Stimulated activated naive CD8-positive, alpha-beta T cell treated with anti-CD3 and anti-CD28 coated beads, Interleukin-15, Interleukin-2, amounts not matched to agents 100 U/mL and 50 U/mL, for 24 hours (primary cell): ENCODE measurements around the gene CPLX1.
"Not testable (repeated sequence)": the region's sequence is repeated elsewhere in the genome, so short reads cannot be mapped to it uniquely, and the experiment has no call there.

Source experiments
- ATAC-seq: fragments of 150-1000 bp; cut with Tn5 transposase; one replicate; pipeline ENCODE4 v1.10.0; 2021
- DNase-seq: peaks from one replicate; pipeline ENCODE4 v3.0.0; 2021

The CPLX1 gene

GRCh38 chr4:775485-775884 is 50.4 kb downstream of the CPLX1 start:
- ATAC-seq, DNase-seq: not testable (repeated sequence)

DNA sequence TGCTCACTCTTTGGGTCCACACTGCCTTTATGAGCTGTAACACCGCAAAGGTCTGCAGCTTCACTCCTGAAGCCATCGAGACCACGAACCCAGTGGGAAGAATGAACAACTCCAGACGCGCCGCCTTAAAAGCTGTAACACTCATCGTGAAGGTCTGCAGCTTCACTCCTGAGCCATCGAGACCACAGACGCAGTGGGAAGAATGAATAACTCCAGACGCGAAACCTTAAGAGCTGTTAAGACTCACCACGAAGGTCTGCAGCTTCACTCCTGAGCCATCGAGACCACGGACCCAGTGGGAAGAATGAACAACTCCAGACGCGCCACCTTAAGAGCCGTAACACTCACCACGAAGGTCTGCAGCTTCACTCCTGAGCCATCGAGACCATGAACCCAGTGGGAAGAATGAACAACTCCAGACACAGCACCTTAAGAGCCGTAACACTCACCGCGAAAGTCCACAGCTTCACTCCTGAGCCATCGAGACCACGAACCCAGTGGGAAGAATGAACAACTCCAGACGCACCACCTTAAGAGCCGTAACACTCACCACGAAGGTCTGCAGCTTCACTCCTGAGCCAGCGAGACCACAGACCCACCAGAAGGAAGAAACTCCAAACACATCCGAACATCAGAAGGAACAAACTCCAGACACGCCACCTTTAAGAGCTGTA is 51.4 kb downstream of the CPLX1 start:
- DNase-seq: not testable (repeated sequence)

DNA sequence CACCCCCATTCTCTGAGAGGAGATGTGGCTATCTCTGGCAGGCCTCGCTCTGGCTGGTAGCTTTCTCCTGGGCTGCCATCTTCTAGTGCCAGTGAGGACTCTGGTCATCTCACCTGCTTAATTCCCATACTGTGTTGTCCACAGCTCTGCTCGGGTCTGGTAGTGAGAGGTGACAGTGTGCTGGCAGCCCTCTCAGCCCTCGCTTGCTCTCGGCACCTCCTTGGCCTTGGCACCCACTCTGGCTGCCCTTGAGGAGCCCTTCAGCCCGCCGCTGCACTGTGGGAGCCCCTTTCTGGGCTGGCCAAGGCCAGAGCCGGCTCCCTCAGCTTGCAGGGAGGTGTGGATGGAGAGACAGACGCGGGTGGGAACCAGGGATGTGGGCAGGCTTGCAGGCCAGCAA is 52.7 kb downstream of the CPLX1 start:
- DNase-seq (no peak), ATAC-seq (no peak)

More for the DNA sequence above, 51.4 kb downstream of the CPLX1 start:
- ATAC-seq: peak; percentile 30

DNA sequence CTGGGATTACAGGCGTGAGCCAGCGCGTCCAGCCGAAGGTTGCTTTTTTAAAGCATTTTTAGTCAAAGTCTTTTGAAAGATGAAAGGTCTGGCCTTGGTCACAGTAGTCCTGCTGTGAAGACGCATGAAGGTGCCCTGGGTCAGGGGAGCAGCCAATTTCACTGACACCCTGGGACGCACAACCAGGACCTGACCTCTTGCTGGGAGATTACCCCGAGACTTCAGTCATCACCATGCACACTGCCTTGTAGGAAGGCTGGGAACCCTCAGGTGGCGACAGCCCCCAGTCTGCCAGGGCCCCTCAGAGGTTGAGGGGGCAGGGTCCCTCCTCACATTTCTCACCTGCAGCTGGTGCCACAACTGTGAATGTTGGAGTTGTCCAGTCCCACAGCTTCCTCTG is 53.2 kb downstream of the CPLX1 start:
- DNase-seq (no peak), ATAC-seq (no peak)

GRCh38 chr4:772118-772517 is 53.8 kb downstream of the CPLX1 start:
- no peak for DNase-seq

GRCh38 chr4:771464-771863 is 54.5 kb downstream of the CPLX1 start:
- DNase-seq (no peak), ATAC-seq (no peak)

More at GRCh38 chr4:772118-772517, 53.8 kb downstream of the CPLX1 start:
- no peak for ATAC-seq

DNA sequence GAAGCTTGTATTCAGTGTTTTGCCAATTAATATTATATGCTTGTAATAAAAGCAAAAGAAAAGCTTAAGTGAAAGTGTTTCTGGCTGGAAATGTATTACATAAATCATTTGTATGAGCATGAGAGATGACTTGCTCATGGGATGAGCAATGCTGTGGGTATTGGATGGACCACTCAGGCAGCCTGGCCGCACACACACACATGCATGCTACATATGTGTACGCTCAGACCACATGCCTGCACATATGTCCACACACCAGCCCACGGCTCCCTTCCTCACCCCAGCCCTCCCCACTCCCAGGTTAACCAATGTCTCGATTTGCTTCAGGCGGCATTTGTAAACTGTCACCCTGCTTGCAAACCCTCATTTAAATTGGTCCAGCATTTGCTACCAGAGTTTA is 55.9 kb downstream of the CPLX1 start:
- no peak for ATAC-seq
- no peak for DNase-seq

- ATAC-seq: no peak
- DNase-seq: no peak
These were observed 56.4 kb downstream of the CPLX1 start for GRCh38 chr4:769511-769910.

GRCh38 chr4:768995-769394 is 56.9 kb downstream of the CPLX1 start:
- DNase-seq: no peak
- no peak for ATAC-seq

DNA sequence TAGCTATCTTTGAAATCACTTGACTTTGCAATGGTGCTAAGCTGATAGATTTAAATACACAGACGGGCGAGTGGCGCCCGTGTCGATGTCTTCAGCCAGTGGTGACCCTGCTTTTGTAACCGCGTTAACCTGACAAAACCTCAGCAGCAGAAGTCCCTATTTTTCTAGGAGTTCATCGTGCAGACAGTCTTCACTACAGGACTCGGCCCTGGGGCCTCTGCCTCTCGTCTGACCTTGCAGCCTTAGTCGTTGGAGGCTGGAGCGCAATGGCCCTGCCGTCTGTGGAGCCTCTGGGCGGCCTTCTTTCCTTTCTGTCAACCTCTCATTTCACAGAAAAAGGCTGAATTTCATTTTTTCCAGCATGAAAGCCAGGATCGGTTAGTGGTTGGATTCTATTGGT is 57.9 kb downstream of the CPLX1 start:
- DNase-seq (no peak), ATAC-seq (no peak)

DNA sequence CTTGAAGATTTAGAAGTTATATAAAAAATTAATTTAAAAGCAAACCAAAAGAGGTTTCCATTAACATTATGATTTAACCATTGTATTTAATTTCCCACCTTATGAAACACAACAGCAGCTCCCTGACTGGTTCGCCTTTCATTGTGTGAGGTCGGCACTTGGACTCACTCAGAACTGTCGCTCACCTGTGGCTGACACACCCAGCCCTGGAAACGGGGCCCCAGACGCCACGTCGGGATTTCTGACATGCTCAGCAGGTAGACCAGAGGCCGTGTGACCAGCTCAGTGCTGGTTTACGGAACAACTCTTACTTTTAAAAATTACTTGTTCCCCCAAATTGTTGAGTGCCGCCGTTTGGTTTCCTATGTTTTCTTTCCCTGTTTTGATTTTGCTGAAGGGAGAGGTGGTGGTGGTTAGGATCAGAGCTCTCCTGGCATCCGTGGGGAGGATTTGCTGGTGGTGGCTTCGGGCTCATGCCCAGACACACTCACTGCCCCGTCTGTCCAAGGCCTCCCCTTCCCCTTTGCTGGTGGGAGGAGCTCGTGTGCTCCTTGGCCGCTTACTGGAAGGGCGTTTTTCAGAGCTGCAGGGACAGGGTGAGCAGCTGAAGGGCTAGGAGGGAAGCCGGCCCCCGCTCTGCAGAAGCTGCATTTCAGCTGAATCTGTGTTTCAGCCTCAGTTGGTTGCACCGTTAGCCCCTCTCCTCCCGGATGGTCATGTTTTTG is 59.2 kb downstream of the CPLX1 start:
- no peak for ATAC-seq
- DNase-seq: no peak

GRCh38 chr4:766152-766515 is 59.8 kb downstream of the CPLX1 start:
- ATAC-seq: no peak
- DNase-seq: no peak

DNA sequence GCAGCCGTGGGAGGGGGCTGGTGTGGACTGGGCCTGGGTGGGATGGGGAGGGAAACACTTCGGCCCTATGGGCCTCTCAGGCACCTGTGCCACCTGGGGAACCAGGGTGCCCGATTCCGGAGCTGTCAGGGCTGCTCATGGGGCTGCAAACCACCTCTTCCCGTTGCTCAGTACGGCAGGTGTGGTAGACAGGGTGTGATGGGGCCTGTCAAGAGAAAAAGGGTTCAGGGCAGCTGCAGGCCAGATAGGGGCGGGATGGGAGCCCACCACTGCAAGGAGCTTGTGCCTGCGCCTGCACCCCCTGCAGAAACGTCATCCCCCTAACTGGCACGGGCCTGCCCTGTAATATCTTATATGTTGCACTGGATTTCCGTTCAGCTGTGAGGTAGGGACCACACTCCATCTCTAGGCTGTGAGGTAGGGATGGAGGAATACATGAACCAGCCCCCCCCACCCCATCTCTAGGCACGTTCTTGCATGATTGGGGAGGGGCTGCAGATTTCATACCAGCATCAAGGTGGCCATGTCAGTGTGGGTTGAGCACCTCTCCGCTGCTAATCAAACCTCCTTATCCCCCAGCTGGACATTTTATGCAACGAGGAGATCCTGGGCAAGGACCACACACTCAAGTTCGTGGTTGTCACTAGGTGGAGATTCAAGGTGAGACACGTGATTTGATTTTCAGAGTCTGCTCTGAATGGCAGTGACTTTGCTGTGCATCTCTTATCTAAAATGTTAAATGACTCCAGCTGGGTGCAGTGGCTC is 61.3 kb downstream of the CPLX1 start:
- ATAC-seq: no peak

DNA sequence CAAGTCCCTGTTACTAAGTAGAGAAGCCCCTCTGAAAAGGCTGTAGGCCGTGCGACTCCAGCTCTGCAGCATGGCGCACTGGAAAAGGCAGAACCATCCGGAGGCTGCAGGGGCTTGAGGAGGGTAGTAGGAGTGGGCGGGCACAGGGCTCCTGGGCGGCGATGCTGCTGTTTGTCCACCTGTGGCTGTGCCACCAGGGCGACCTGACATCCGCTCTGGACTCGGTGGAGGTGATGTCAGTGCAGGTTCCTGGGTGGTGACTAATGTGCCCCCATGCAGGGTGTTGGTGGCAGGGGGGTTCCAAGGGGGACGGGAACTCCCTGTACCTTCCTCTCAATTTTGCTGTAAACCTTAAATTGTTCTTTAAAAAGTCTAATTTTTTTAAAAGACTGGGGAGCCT is 62.0 kb downstream of the CPLX1 start:
- ATAC-seq (no peak), DNase-seq (no peak)

More for the DNA sequence above, 61.3 kb downstream of the CPLX1 start:
- no peak for DNase-seq

GRCh38 chr4:763191-763810 is 62.6 kb downstream of the CPLX1 start:
- no peak for ATAC-seq
- no peak for DNase-seq

GRCh38 chr4:762211-763190 is 63.4 kb downstream of the CPLX1 start:
- DNase-seq: no peak
- ATAC-seq: no peak

- DNase-seq (no peak), ATAC-seq (no peak)
These were observed 64.2 kb downstream of the CPLX1 start for GRCh38 chr4:761739-762138.

DNA sequence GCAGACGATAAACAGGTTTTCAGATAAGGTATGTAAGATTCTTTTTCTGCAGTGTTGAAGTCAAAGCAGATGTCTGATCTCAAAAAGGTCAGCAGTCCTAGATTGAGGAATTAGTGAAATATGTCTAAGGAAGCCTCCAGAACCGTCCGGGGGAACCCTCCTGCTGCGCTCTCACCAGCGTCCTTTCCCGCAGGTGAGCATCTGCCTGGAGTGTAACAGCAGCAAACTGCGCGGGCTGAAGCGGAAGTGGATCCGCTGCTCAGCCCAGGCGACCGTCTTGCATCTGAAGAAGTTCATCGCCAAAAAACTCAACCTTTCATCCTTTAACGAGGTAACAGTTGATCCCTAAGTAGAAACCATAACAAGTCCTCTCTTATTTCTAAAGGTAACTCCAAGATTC is 64.8 kb downstream of the CPLX1 start:
- DNase-seq: no peak
- no peak for ATAC-seq

- DNase-seq (no peak), ATAC-seq (no peak)
These were observed 65.3 kb downstream of the CPLX1 start for GRCh38 chr4:760616-761015.

- not testable (repeated sequence) for DNase-seq, ATAC-seq
These were observed 66.1 kb downstream of the CPLX1 start for GRCh38 chr4:759810-760209.

GRCh38 chr4:757111-757510 is 68.8 kb downstream of the CPLX1 start:
- ATAC-seq: no peak

More at GRCh38 chr4:757111-757510, 68.8 kb downstream of the CPLX1 start:
- DNase-seq: no peak
